ENCODE data around the gene CCDC92B. TPM values are rescaled to one million over a fixed set of nuclear protein-coding genes. Genes with fewer than 3 reads are reported as not detected.

CCDC92B gene
- polyA plus RNA-seq (ENCODE audit: low read depth in 6 of 6), result not detected

- ATAC-seq (ENCODE audit: low read depth in 2 of 2), result no peak
- Mint-ChIP-seq H3K4me1 (peaks cover 0 to 2% (median 0%) of the 10 kb centered on the region in 3 donors), H3K27me3 (peaks cover 49 to 80% (median 57%) of the 10 kb centered on the region in 3 donors), H3K9me3 (peaks cover 0 to 6% (median 0%) of the 10 kb centered on the region in 7 donors), H3K27ac (peak within 1 kb of the TSS in 1 of 6 donors; percentile 16), H3K36me3 (no peaks in the 10 kb centered on the region), H3K4me3 (peak within 1 kb of the TSS in 2 of 8 donors; percentile 16 to 43)
- no peak for DNase-seq
Measured at GRCh38 chr17:2749058-2749783, at the start of gene CCDC92B. CCDC92B (minus strand) TSS chr17:2749652; CDS start chr17:2735145, 14,507 bp downstream.

GRCh38 chr17:2798678-2799077 is 49.2 kb upstream of the CCDC92B start:
- H3K27ac Mint-ChIP-seq, result no peak overlapping the region
- no peak for DNase-seq
- H3K27me3 Mint-ChIP-seq, result no peaks in the 10 kb centered on the region
- H3K36me3 Mint-ChIP-seq, result peaks cover 0 to 14% of the 10 kb centered on the region in 2 donors
- peak overlapping the region in 1 of 8 donors; percentile 29 for H3K4me3 Mint-ChIP-seq
- no peaks in the 10 kb centered on the region for H3K9me3 Mint-ChIP-seq
- H3K4me1 Mint-ChIP-seq, result peaks cover 47 to 66% (median 60%) of the 10 kb centered on the region in 3 donors
- ATAC-seq (ENCODE audit: low read depth in 2 of 2), result no peak

- DNase-seq, result no peak
- peak overlapping the region in 6 of 8 donors; percentile 75 to 99 (median 88) for H3K4me3 Mint-ChIP-seq
- H3K27me3 Mint-ChIP-seq, result no peaks in the 10 kb centered on the region
- peak overlapping the region in 4 of 6 donors; percentile 21 to 81 (median 56) for H3K27ac Mint-ChIP-seq
- H3K9me3 Mint-ChIP-seq, result no peaks in the 10 kb centered on the region
- peaks cover 47 to 69% (median 65%) of the 10 kb centered on the region in 3 donors for H3K4me1 Mint-ChIP-seq
- ATAC-seq (ENCODE audit: low read depth in 2 of 2), result no peak
- H3K36me3 Mint-ChIP-seq, result peaks cover 0 to 13% of the 10 kb centered on the region in 2 donors
Measured at GRCh38 chr17:2798188-2798587, 48.7 kb upstream of the CCDC92B start.

GRCh38 chr17:2797637-2798036 is 48.2 kb upstream of the CCDC92B start:
- Mint-ChIP-seq H3K27me3 (no peaks in the 10 kb centered on the region), H3K9me3 (no peaks in the 10 kb centered on the region), H3K4me1 (peaks cover 51 to 69% (median 69%) of the 10 kb centered on the region in 3 donors), H3K27ac (peak overlapping the region in 4 of 6 donors; percentile 21 to 90 (median 74)), H3K36me3 (peaks cover 0 to 8% of the 10 kb centered on the region in 2 donors), H3K4me3 (peak overlapping the region in 7 of 8 donors; percentile 86 to 99 (median 89))
- ATAC-seq (ENCODE audit: low read depth in 2 of 2) (no peak), DNase-seq (no peak)

- ATAC-seq (ENCODE audit: low read depth in 2 of 2) (no peak), DNase-seq (no peak)
- Mint-ChIP-seq H3K4me1 (peaks cover 52 to 73% (median 73%) of the 10 kb centered on the region in 3 donors), H3K4me3 (peak overlapping the region; percentile 86 to 99 (median 90)), H3K27ac (peak overlapping the region in 4 of 6 donors; percentile 27 to 90 (median 74)), H3K27me3 (no peaks in the 10 kb centered on the region), H3K36me3 (peaks cover 0 to 7% of the 10 kb centered on the region in 2 donors), H3K9me3 (no peaks in the 10 kb centered on the region)
Measured at GRCh38 chr17:2797226-2797625, 47.8 kb upstream of the CCDC92B start.

GRCh38 chr17:2796164-2797125 is 47.0 kb upstream of the CCDC92B start, which contains the start of gene RAP1GAP2:
RAP1GAP2 (plus strand) TSS chr17:2796438; CDS start chr17:2796528, 90 bp downstream.
- Mint-ChIP-seq H3K4me1 (peaks cover 56 to 81% (median 80%) of the 10 kb centered on the region in 3 donors), H3K9me3 (no peaks in the 10 kb centered on the region), H3K27ac (peak within 1 kb of the TSS; percentile 27 to 90 (median 72)), H3K36me3 (peaks cover 0 to 7% of the 10 kb centered on the region in 2 donors), H3K27me3 (no peaks in the 10 kb centered on the region), H3K4me3 (peak within 1 kb of the TSS; percentile 86 to 99 (median 90))
- peak; percentile 58 for DNase-seq
- ATAC-seq (ENCODE audit: low read depth in 2 of 2), result peak; percentile 51 to 56

GRCh38 chr17:2795441-2796163 is 46.1 kb upstream of the CCDC92B start:
- H3K36me3 Mint-ChIP-seq, result peaks cover 0 to 6% of the 10 kb centered on the region in 2 donors
- H3K4me1 Mint-ChIP-seq, result peaks cover 60 to 89% (median 89%) of the 10 kb centered on the region in 3 donors
- peak overlapping the region; percentile 86 to 99 (median 90) for H3K4me3 Mint-ChIP-seq
- DNase-seq (no peak), ATAC-seq (ENCODE audit: low read depth in 2 of 2) (peak in 1 of 2 donors; percentile 2)
- H3K9me3 Mint-ChIP-seq, result no peaks in the 10 kb centered on the region
- peak overlapping the region in 4 of 6 donors; percentile 44 to 78 (median 68) for H3K27ac Mint-ChIP-seq
- H3K27me3 Mint-ChIP-seq, result no peaks in the 10 kb centered on the region

- Mint-ChIP-seq H3K9me3 (no peaks in the 10 kb centered on the region), H3K4me1 (peaks cover 66 to 95% (median 93%) of the 10 kb centered on the region in 3 donors), H3K36me3 (no peaks in the 10 kb centered on the region), H3K4me3 (peak overlapping the region; percentile 61 to 89 (median 82)), H3K27ac (peak overlapping the region in 3 of 6 donors; percentile 32 to 56 (median 39)), H3K27me3 (no peaks in the 10 kb centered on the region)
- no peak for DNase-seq
- no peak for ATAC-seq (ENCODE audit: low read depth in 2 of 2)
Measured at GRCh38 chr17:2794111-2794803, 44.8 kb upstream of the CCDC92B start.

- Mint-ChIP-seq H3K27ac (peak overlapping the region; percentile 62 to 96 (median 76)), H3K4me1 (peaks cover 54 to 81% (median 80%) of the 10 kb centered on the region in 3 donors), H3K27me3 (no peaks in the 10 kb centered on the region), H3K36me3 (no peaks in the 10 kb centered on the region), H3K4me3 (peak overlapping the region; percentile 68 to 92 (median 87)), H3K9me3 (no peaks in the 10 kb centered on the region)
- DNase-seq (no peak), ATAC-seq (ENCODE audit: low read depth in 2 of 2) (no peak)
Measured at GRCh38 chr17:2792366-2793169, 43.1 kb upstream of the CCDC92B start.

- no peak overlapping the region for H3K27ac Mint-ChIP-seq
- peaks cover 28 to 66% (median 51%) of the 10 kb centered on the region in 3 donors for H3K4me1 Mint-ChIP-seq
- ATAC-seq (ENCODE audit: low read depth in 2 of 2) (no peak), DNase-seq (no peak)
- peak overlapping the region in 2 of 8 donors; percentile 72 to 75 for H3K4me3 Mint-ChIP-seq
- H3K9me3 Mint-ChIP-seq, result no peaks in the 10 kb centered on the region
- no peaks in the 10 kb centered on the region for H3K36me3 Mint-ChIP-seq
- no peaks in the 10 kb centered on the region for H3K27me3 Mint-ChIP-seq
Measured at GRCh38 chr17:2789700-2790099, 40.2 kb upstream of the CCDC92B start.

GRCh38 chr17:2786176-2786881 is 36.9 kb upstream of the CCDC92B start:
- peaks cover 0 to 4% (median 0%) of the 10 kb centered on the region in 3 donors for H3K27me3 Mint-ChIP-seq
- no peaks in the 10 kb centered on the region for H3K36me3 Mint-ChIP-seq
- H3K9me3 Mint-ChIP-seq, result peaks cover 0 to 2% (median 0%) of the 10 kb centered on the region in 7 donors
- H3K4me1 Mint-ChIP-seq, result peaks cover 9 to 32% (median 17%) of the 10 kb centered on the region in 3 donors
- ATAC-seq (ENCODE audit: low read depth in 2 of 2) (peak; percentile 97 to 98), DNase-seq (peak; percentile 91)
- H3K27ac Mint-ChIP-seq, result no peak overlapping the region
- peak overlapping the region in 3 of 8 donors; percentile 24 to 59 (median 39) for H3K4me3 Mint-ChIP-seq

Measured in naive B cell (primary cell).